GM18505 (cell line): ENCODE results near the gene CCL7.

Source experiments
- ATAC-seq: cut with Tn5 transposase; IDR thresholded peaks from one replicate; pipeline ENCODE4 v1.9.1; 2021; ENCODE audit not compliant: unreplicated experiment
- POLR2A ChIP-seq: IDR thresholded peaks from 4 replicates; pipeline ENCODE4 v1.6.1; 2011; ENCODE audit warnings: borderline replicate concordance; ENCODE audit not compliant: insufficient read depth, insufficient read length; ENCODE audit errors: extremely low read depth

The CCL7 gene

GRCh38 chr17:34308371-34308770 lies 38.4 kb downstream of the CCL7 start:
- TF ChIP-seq POLR2A: no peak
- no peak for ATAC-seq

GRCh38 chr17:34311291-34311690 lies 41.3 kb downstream of the CCL7 start:
- no peak for TF ChIP-seq POLR2A

GRCh38 chr17:34312080-34312479 lies 42.1 kb downstream of the CCL7 start:
- ATAC-seq: no peak
- no peak for TF ChIP-seq POLR2A

More at GRCh38 chr17:34311291-34311690, 41.3 kb downstream of the CCL7 start:
- ATAC-seq: no peak

- ATAC-seq: no peak
- no peak for TF ChIP-seq POLR2A
These were observed 43.1 kb downstream of the CCL7 start for GRCh38 chr17:34313164-34313563.

GRCh38 chr17:34314279-34314678 lies 44.3 kb downstream of the CCL7 start:
- ATAC-seq: no peak
- TF ChIP-seq POLR2A: no peak

GRCh38 chr17:34318474-34318873 lies 48.5 kb downstream of the CCL7 start:
- TF ChIP-seq POLR2A: no peak
- no peak for ATAC-seq

GRCh38 chr17:34319039-34319483 lies 49.0 kb downstream of the CCL7 start, which contains the start of gene CCL8:
Gene CCL8 (plus strand): TSS chr17:34319435. CDS start chr17:34319502, 67 bp downstream.
- ATAC-seq: no peak
- no peak for TF ChIP-seq POLR2A
